Neural cell (in vitro differentiated cells): ENCODE measurements around the gene PDE7B.

Source experiments
- CTCF ChIP-seq: fragments of 450-650 bp; IDR thresholded peaks from 2 replicates; pipeline ENCODE4 v1.5.1; 2014; ENCODE audit warnings: antibody characterized with exemption, mild to moderate bottlenecking, moderate library complexity; ENCODE audit not compliant: poor library complexity, severe bottlenecking
- EZH2 ChIP-seq: fragments of 200-600, 300-800 bp; shearing (Covaris generic), sonication (generic); IDR thresholded peaks from 2 replicates; pipeline ENCODE4 v1.6.1; 2014; ENCODE audit warnings: antibody characterized with exemption, low read length, borderline replicate concordance, mild to moderate bottlenecking; ENCODE audit not compliant: insufficient read depth, poor library complexity, severe bottlenecking
- RAD21 ChIP-seq: fragments of 450-650 bp; conservative IDR thresholded peaks from 2 replicates; pipeline ENCODE4 v1.6.1; 2014; ENCODE audit warnings: antibody characterized with exemption, mild to moderate bottlenecking, moderate library complexity
- TAF1 ChIP-seq: IDR thresholded peaks from 2 replicates; pipeline ENCODE4 v1.6.1; 2012; ENCODE audit warnings: low read depth

GRCh38 chr6:136163260-136163659 lies 311.8 kb downstream of the PDE7B start:
- TF ChIP-seq RAD21 (no peak), EZH2 (no peak), TAF1 (no peak), CTCF (no peak)
